ENCODE data around the gene BBS10. TPM values are rescaled to one million over a fixed set of nuclear protein-coding genes. Genes with fewer than 3 reads are reported as not detected.

BBS10 gene
- total RNA-seq, 2 donors from 2014 or later, result 3.8 to 4.3 TPM

DNA sequence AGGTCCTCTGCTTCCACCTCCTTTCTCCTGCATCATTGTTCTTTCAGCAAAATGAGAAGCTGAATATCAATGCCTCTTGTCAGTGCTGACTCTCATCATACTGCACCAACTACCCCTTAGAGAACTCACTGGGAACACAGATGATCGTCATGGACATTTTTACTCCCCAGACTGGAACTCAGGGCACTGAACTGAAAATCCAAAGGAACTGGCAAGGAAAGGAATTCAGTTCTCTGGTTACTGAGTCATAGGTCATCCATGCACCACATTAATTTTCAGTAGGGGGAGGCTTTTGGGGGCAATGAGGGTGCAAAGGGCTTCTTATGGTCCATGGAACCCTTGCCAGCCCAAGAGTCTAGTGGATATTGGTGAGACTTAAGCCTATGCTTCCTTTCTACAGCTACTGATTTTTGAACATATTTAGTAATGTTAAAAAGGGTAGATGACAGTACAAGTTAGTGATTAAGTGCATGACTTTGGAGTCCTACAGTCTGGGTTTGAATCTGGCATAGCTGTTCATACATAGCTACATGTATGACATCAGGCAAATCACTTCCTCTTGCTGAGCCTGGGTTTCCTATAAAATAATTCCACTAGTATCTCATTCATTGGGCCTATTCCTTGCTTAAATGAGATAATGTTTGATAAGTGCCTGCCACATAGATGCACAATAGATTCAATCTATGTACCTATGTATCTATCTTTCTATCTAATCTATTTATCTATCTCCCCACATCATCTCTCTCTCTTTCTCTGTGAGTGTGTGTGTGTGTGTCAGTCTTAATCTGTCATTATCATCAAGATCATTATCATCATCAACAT, 29.2 kb downstream of the BBS10 start:
- Mint-ChIP-seq H3K27me3 (ENCODE audit: low read depth) (peaks cover 54% of the 10 kb centered on the region), H3K36me3 (ENCODE audit: insufficient read depth in 2 of 2) (no peaks in the 10 kb centered on the region), H3K4me1 (ENCODE audit: low read depth) (no peaks in the 10 kb centered on the region), H3K9me3 (peaks cover 0 to 3% of the 10 kb centered on the region in 2 donors), H3K4me3 (no peak overlapping the region), H3K27ac (no peak overlapping the region)
- DNase-seq (no peak), ATAC-seq (replicated peaks in 1 of 2) (no peak)

- Mint-ChIP-seq H3K27me3 (ENCODE audit: low read depth) (peaks cover 51% of the 10 kb centered on the region), H3K9me3 (peaks cover 0 to 3% of the 10 kb centered on the region in 2 donors), H3K4me1 (ENCODE audit: low read depth) (no peaks in the 10 kb centered on the region), H3K36me3 (ENCODE audit: insufficient read depth in 2 of 2) (no peaks in the 10 kb centered on the region), H3K4me3 (no peak overlapping the region), H3K27ac (no peak overlapping the region)
- ATAC-seq (replicated peaks in 1 of 2) (no peak), DNase-seq (no peak)
Measured at GRCh38 chr12:76317976-76318375, 30.2 kb downstream of the BBS10 start.

GRCh38 chr12:76316468-76316867, 31.7 kb downstream of the BBS10 start:
- H3K9me3 Mint-ChIP-seq, result peaks cover 0 to 1% of the 10 kb centered on the region in 2 donors
- no peaks in the 10 kb centered on the region for H3K4me1 Mint-ChIP-seq (ENCODE audit: low read depth)
- ATAC-seq (replicated peaks in 1 of 2) (no peak), DNase-seq (no peak)
- H3K4me3 Mint-ChIP-seq, result no peak overlapping the region
- no peaks in the 10 kb centered on the region for H3K36me3 Mint-ChIP-seq (ENCODE audit: insufficient read depth in 2 of 2)
- H3K27me3 Mint-ChIP-seq (ENCODE audit: low read depth), result peaks cover 56% of the 10 kb centered on the region
- H3K27ac Mint-ChIP-seq, result no peak overlapping the region

DNA sequence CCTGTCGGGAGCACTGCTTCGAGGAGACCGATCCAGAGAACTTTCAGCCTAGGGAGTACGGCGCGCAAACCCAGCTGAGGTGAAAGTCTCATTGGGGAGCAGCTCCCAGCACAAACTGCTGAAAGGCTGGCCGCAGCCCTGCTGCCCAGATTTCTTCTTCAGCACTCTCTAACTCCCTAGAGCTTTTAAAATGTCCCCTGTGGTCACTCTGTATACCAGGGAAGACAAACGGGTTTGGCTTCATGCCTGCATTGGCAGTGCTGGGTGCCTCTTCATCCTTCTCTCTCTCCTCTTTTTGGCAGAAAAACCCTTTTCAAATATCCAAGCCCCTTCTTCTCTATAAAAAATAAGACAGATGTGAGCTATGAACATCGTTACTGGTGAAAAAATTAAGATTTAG, 34.9 kb downstream of the BBS10 start:
- Mint-ChIP-seq H3K36me3 (ENCODE audit: insufficient read depth in 2 of 2) (no peaks in the 10 kb centered on the region), H3K9me3 (no peaks in the 10 kb centered on the region), H3K4me3 (no peak overlapping the region), H3K27me3 (ENCODE audit: low read depth) (peaks cover 58% of the 10 kb centered on the region), H3K27ac (no peak overlapping the region), H3K4me1 (ENCODE audit: low read depth) (no peaks in the 10 kb centered on the region)
- ATAC-seq (replicated peaks in 1 of 2), result no peak
- no peak for DNase-seq

- no peaks in the 10 kb centered on the region for H3K36me3 Mint-ChIP-seq (ENCODE audit: insufficient read depth in 2 of 2)
- H3K4me1 Mint-ChIP-seq (ENCODE audit: low read depth), result no peaks in the 10 kb centered on the region
- no peak overlapping the region for H3K27ac Mint-ChIP-seq
- ATAC-seq (replicated peaks in 1 of 2) (no peak), DNase-seq (no peak)
- peaks cover 53% of the 10 kb centered on the region for H3K27me3 Mint-ChIP-seq (ENCODE audit: low read depth)
- no peaks in the 10 kb centered on the region for H3K9me3 Mint-ChIP-seq
- no peak overlapping the region for H3K4me3 Mint-ChIP-seq
Measured at GRCh38 chr12:76312315-76312714, 35.9 kb downstream of the BBS10 start.

DNA sequence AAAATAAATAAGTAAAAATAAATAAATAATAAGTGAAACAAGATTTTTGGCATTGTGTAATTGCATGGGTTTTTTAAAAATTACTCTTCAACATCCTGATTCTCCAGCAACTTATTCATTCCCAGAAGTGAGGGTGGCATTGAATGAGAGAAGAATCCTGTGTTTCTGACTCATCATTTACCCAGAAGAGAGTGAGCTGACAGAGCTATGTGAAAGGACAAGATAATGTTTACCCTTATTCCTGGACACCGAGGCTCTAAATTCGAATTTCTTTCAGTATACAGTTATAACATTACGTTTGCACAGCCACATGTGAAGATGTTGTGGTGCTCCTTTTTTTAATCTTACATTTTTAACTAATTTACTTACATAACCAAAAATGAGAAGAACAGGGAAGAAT, 36.4 kb downstream of the BBS10 start:
- peaks cover 59% of the 10 kb centered on the region for H3K27me3 Mint-ChIP-seq (ENCODE audit: low read depth)
- ATAC-seq (replicated peaks in 1 of 2) (no peak), DNase-seq (no peak)
- H3K27ac Mint-ChIP-seq, result no peak overlapping the region
- H3K9me3 Mint-ChIP-seq, result no peaks in the 10 kb centered on the region
- no peaks in the 10 kb centered on the region for H3K4me1 Mint-ChIP-seq (ENCODE audit: low read depth)
- H3K36me3 Mint-ChIP-seq (ENCODE audit: insufficient read depth in 2 of 2), result no peaks in the 10 kb centered on the region
- no peak overlapping the region for H3K4me3 Mint-ChIP-seq

GRCh38 chr12:76310110-76310509, 38.1 kb downstream of the BBS10 start:
- ATAC-seq (replicated peaks in 1 of 2) (no peak), DNase-seq (no peak)
- no peak overlapping the region for H3K27ac Mint-ChIP-seq
- no peaks in the 10 kb centered on the region for H3K9me3 Mint-ChIP-seq
- no peaks in the 10 kb centered on the region for H3K36me3 Mint-ChIP-seq (ENCODE audit: insufficient read depth in 2 of 2)
- peaks cover 53% of the 10 kb centered on the region for H3K27me3 Mint-ChIP-seq (ENCODE audit: low read depth)
- no peak overlapping the region for H3K4me3 Mint-ChIP-seq
- H3K4me1 Mint-ChIP-seq (ENCODE audit: low read depth), result no peaks in the 10 kb centered on the region

- Mint-ChIP-seq H3K4me1 (ENCODE audit: low read depth) (no peaks in the 10 kb centered on the region), H3K9me3 (no peaks in the 10 kb centered on the region), H3K36me3 (ENCODE audit: insufficient read depth in 2 of 2) (no peaks in the 10 kb centered on the region), H3K27ac (no peak overlapping the region), H3K27me3 (ENCODE audit: low read depth) (peaks cover 42% of the 10 kb centered on the region), H3K4me3 (no peak overlapping the region)
- DNase-seq (no peak), ATAC-seq (replicated peaks in 1 of 2) (no peak)
Measured at GRCh38 chr12:76308866-76309265, 39.3 kb downstream of the BBS10 start.

- H3K27me3 Mint-ChIP-seq (ENCODE audit: low read depth), result peaks cover 43% of the 10 kb centered on the region
- ATAC-seq (replicated peaks in 1 of 2) (no peak), DNase-seq (no peak)
- peaks cover 2% of the 10 kb centered on the region in 2 donors for H3K9me3 Mint-ChIP-seq
- H3K36me3 Mint-ChIP-seq (ENCODE audit: insufficient read depth in 2 of 2), result no peaks in the 10 kb centered on the region
- no peak overlapping the region for H3K27ac Mint-ChIP-seq
- no peak overlapping the region for H3K4me3 Mint-ChIP-seq
- no peaks in the 10 kb centered on the region for H3K4me1 Mint-ChIP-seq (ENCODE audit: low read depth)
Measured at GRCh38 chr12:76307083-76307482, 41.1 kb downstream of the BBS10 start.

DNA sequence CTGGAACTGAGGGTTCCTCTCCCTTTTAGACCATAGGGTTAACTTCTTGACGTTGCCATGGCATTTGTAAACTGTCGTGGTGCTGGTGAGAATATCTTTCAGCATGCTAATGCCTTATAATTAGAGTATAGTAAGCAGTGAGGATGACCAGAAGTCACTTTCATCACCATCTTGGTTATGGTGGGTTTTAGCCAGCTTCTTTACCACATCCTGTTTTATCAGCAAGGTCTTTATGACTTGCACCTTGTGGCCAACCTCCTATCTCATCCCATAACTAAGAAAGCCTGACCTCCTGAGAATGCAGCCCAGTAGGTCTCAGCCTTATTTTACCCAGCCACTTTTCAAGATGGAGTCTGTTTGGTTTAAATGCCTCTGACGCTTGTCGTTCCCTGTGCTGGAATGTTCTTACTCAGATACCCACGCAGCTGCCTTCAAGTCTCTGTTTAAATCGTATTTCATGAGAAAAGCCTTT, 44.2 kb downstream of the BBS10 start:
- DNase-seq (no peak), ATAC-seq (replicated peaks in 1 of 2) (no peak)
- H3K4me1 Mint-ChIP-seq (ENCODE audit: low read depth), result no peaks in the 10 kb centered on the region
- H3K9me3 Mint-ChIP-seq, result peaks cover 2% of the 10 kb centered on the region in 2 donors
- no peaks in the 10 kb centered on the region for H3K36me3 Mint-ChIP-seq (ENCODE audit: insufficient read depth in 2 of 2)
- H3K4me3 Mint-ChIP-seq, result no peak overlapping the region
- H3K27me3 Mint-ChIP-seq (ENCODE audit: low read depth), result peaks cover 34% of the 10 kb centered on the region
- no peak overlapping the region for H3K27ac Mint-ChIP-seq

DNA sequence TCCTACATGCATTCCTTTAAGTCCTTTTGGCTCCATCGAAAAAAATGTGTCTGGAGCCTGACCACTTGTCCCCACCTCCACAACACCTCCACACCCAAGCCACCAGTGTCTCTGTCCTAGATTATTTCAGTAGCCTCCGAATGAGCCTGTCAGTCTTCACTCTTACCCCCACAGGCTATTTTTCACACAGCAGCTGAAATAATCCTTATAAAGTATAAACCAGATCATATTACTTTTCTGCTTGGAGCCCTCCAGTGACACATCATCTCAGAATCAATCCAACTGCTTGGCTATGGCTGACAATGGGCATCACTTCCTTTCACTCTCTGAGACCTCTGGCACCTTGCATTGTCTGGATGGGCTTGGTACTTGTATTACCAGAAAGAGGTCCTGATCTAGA, 44.9 kb downstream of the BBS10 start:
- no peaks in the 10 kb centered on the region for H3K4me1 Mint-ChIP-seq (ENCODE audit: low read depth)
- peaks cover 2% of the 10 kb centered on the region in 2 donors for H3K9me3 Mint-ChIP-seq
- H3K27me3 Mint-ChIP-seq (ENCODE audit: low read depth), result peaks cover 34% of the 10 kb centered on the region
- ATAC-seq (replicated peaks in 1 of 2), result no peak
- no peak overlapping the region for H3K4me3 Mint-ChIP-seq
- H3K27ac Mint-ChIP-seq, result no peak overlapping the region
- no peaks in the 10 kb centered on the region for H3K36me3 Mint-ChIP-seq (ENCODE audit: insufficient read depth in 2 of 2)
- DNase-seq, result no peak

DNA sequence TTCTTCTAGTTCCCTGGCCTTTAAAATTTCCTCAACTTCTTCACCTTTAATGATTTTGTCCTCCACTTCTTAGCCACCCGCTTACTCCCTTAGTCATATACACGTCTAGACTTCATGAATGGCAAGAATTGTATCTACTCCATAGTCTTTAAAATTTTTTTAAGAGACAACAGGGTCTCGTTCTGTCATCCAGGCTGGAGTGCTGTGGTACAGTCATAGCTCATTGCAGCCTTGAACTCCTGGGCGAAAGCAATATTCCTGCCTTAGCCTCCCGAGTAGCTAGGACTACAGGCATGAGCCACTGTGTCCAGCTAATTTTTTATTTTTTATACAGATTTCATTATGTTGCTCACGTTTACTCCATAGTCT, 47.9 kb downstream of the BBS10 start:
- H3K9me3 Mint-ChIP-seq, result peaks cover 2% of the 10 kb centered on the region in 2 donors
- no peak overlapping the region for H3K27ac Mint-ChIP-seq
- no peaks in the 10 kb centered on the region for H3K36me3 Mint-ChIP-seq (ENCODE audit: insufficient read depth in 2 of 2)
- ATAC-seq (replicated peaks in 1 of 2) (no peak), DNase-seq (no peak)
- H3K4me3 Mint-ChIP-seq, result no peak overlapping the region
- no peaks in the 10 kb centered on the region for H3K4me1 Mint-ChIP-seq (ENCODE audit: low read depth)
- H3K27me3 Mint-ChIP-seq (ENCODE audit: low read depth), result peaks cover 18% of the 10 kb centered on the region

DNA sequence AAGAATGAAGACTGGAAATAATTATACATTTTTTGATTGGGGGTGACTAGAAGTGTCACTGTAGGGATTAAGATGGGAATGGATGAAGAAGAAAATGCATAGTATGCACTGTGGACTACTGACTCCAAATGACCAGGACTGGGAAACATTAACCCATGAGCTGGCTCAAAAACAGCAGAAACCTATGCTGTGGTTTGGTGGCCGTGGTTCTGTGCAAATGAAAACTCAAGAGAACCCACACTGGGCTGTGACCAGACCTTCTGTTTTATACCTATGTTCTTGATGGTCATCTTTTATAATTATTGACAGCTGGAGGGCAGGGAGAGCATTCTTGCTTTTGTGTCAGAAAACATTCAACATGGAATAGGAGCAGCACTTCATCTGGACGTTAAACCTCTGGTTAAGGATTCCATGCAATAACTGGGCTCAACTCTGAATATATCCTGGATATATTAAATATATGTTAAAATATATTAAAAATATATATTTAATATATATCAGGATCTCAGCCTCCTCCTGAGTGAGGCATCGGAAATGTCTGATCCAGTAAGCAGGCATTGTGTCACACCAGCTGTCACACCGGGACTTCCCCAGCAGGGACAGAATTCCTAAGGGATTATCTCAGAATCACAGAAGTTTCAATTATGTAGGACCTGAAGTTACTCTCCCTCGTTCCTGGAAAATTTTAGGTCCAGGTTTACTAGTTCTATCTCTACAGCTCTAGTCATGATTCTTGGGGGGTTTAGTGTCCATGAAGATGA, 48.5 kb downstream of the BBS10 start:
- ATAC-seq (replicated peaks in 1 of 2), result no peak
- no peaks in the 10 kb centered on the region for H3K36me3 Mint-ChIP-seq (ENCODE audit: insufficient read depth in 2 of 2)
- peaks cover 18% of the 10 kb centered on the region for H3K27me3 Mint-ChIP-seq (ENCODE audit: low read depth)
- H3K4me3 Mint-ChIP-seq, result no peak overlapping the region
- H3K4me1 Mint-ChIP-seq (ENCODE audit: low read depth), result no peaks in the 10 kb centered on the region
- DNase-seq, result no peak
- peaks cover 2% of the 10 kb centered on the region in 2 donors for H3K9me3 Mint-ChIP-seq
- H3K27ac Mint-ChIP-seq, result no peak overlapping the region

All from activated T-cell treated with anti-CD3 and anti-CD28 coated beads, Interleukin-2, amount 50 U/mL, for 72 hours (primary cell).